Spleen (tissue), 11 donors: ENCODE data around the gene WNT16. TPM values are rescaled to one million over a fixed set of nuclear protein-coding genes. Genes with fewer than 3 reads are reported as not detected.

Source experiments
- DNase-seq: peaks from one replicate; pipeline ENCODE4 v3.0.0-alpha.2; 2020
- H3K27ac ChIP-seq, 8 donors: fragments of 200-600 bp; sonication (generic) in 7 of 8; 1 replicate in 4 of 8; 2 replicates in 4 of 8; pipeline versions ENCODE4 v1.5.0 to v1.8.0; 2016 to 2021; ENCODE audit warnings: inconsistent platforms in 4 of 8, mild to moderate bottlenecking in 4 of 8, moderate library complexity in 1 of 8
- H3K27me3 ChIP-seq, 7 donors: fragments of 200-600 bp; sonication (generic) in 6 of 7; replicated peaks in 1 of 7; 1 replicate in 4 of 7; 2 replicates in 3 of 7; pipeline versions ENCODE4 v1.5.0 to v1.8.0; 2016 to 2021; ENCODE audit warnings: inconsistent platforms in 3 of 7, mild to moderate bottlenecking in 1 of 7
- H3K36me3 ChIP-seq, 6 donors: fragments of 200-600 bp; sonication (generic) in 5 of 6; 1 replicate in 4 of 6; 2 replicates in 2 of 6; pipeline versions ENCODE4 v1.5.0 to v1.8.0; 2016 to 2021; ENCODE audit warnings: inconsistent platforms in 2 of 6
- H3K4me1 ChIP-seq, 6 donors: fragments of 200-600 bp; sonication (generic) in 5 of 6; 1 replicate in 3 of 6; 2 replicates in 3 of 6; pipeline versions ENCODE4 v1.5.0 to v1.8.0; 2016 to 2021; ENCODE audit warnings: inconsistent platforms in 3 of 6
- H3K4me3 ChIP-seq, 8 donors: fragments of 200-600 bp; sonication (generic) in 7 of 8; 1 replicate in 4 of 8; 2 replicates in 4 of 8; pipeline versions ENCODE4 v1.5.0 to v1.8.0; 2016 to 2021; ENCODE audit warnings: inconsistent platforms in 4 of 8, mild to moderate bottlenecking in 4 of 8, moderate library complexity in 2 of 8
- H3K9me3 ChIP-seq, 8 donors: fragments of 200-600 bp; sonication (generic) in 7 of 8; 1 replicate in 4 of 8; 2 replicates in 4 of 8; pipeline versions ENCODE4 v1.5.0 to v1.8.0; 2016 to 2021; ENCODE audit warnings: inconsistent platforms in 4 of 8
- CTCF ChIP-seq, 11 experiments: fragments of 200-600 bp in 7 of 11; fragments of 450-650 bp in 4 of 11; sonication (generic) in 4 of 11; IDR thresholded peaks in 8 of 11; conservative IDR thresholded peaks in 3 of 11; 1 replicate in 7 of 11; 2 replicates in 4 of 11; pipeline versions ENCODE4 v1.4.0 to v1.8.0; 2016 to 2021; ENCODE audit warnings: antibody characterized with exemption in 11 of 11, inconsistent platforms in 4 of 11, mild to moderate bottlenecking in 1 of 11
- POLR2A ChIP-seq, 3 donors: fragments of 450-650 bp; IDR thresholded peaks; one replicate each; pipeline ENCODE4 v1.5.1; 2017; ENCODE audit warnings: antibody characterized with exemption in 3 of 3, mild to moderate bottlenecking in 1 of 3
- POLR2AphosphoS5 ChIP-seq, 3 donors: sonication (generic); formaldehyde crosslinking; IDR thresholded peaks; one replicate each; pipeline ENCODE4 v1.5.1; 2017; ENCODE audit warnings: antibody characterized with exemption in 3 of 3
- WGBS, 5 donors: extraction: QIAGEN DNeasy Blood & Tissue Kit in 3 of 5; methylation state at CpG; one replicate each; pipeline versions ENCODE4 v1.1.5 to v1.1.7; 2013 to 2018; 5-methylcytosine and 5-hydroxymethylcytosine counted together
- intact Hi-C: fragments of 100-400 bp; cut with DNase I; formaldehyde crosslinking; loops from one replicate; pipeline ENCODE4 v1.15.0; 2023; ENCODE audit warnings: low total_unique reads
- polyA plus RNA-seq, 3 donors: library from polyadenylated mRNA; stranded (reverse); fragments of 200-250 nt; gene quantifications; one replicate each; pipeline ENCODE4 v1.2.1, GENCODE V29; 2013
- total RNA-seq, 7 donors: library from RNA; depleted of rRNA in 3 of 7; stranded (reverse); fragments of >200 nt in 3 of 7; fragmentation: NEBNext Ultra II Directional in 4 of 7; extraction: Animal tissue kit (Norgen Biotek cat#: 25700) in 4 of 7; gene quantifications; one replicate each; pipeline versions ENCODE4 v1.1.0 to v1.2.1, GENCODE V29; 2016 to 2021
- donor health status: healthy with polysubstance abuse.
- donor health status: DM: no; HTN: no; CAD: no; lungs with moderate emphysema.
- donor health status: DM: no; HTN: no; CAD: no.
- donor health status: Bipolar disorder and iron deficiency.
- donor health status: healthy.
- donor health status: DM: no; HTN: no; CAD: no.
- donor health status: DM: yes; HTN: yes; CAD: no.

The WNT16 gene
- total and polyA plus RNA-seq, 10 donors: 0.33 to 3.2 (median 0.95) TPM

GRCh38 chr7:121302214-121302745 lies 26.5 kb upstream of the WNT16 start:
- 72 to 87% (median 78%) methylated on average over 8 of the region's 8 CpGs for WGBS, 5 donors

GRCh38 chr7:121303422-121304101 lies 25.2 kb upstream of the WNT16 start:
- H3K4me3 ChIP-seq: no peak overlapping the region
- TF ChIP-seq POLR2AphosphoS5 (IDR thresholded peaks at IDR 0.05): no peak
- 90 to 93% (median 92%) methylated on average over 6 of the region's 6 CpGs for WGBS, 5 donors
- no peaks in the 10 kb centered on the region for H3K36me3 ChIP-seq
- intact Hi-C loops: no loop called here
- H3K27ac ChIP-seq: no peak overlapping the region
- H3K4me1 ChIP-seq: no peaks in the 10 kb centered on the region
- DNase-seq: no peak
- H3K9me3 ChIP-seq: no peaks in the 10 kb centered on the region
- H3K27me3 ChIP-seq: no peaks in the 10 kb centered on the region

More at GRCh38 chr7:121302214-121302745, 26.5 kb upstream of the WNT16 start:
- H3K27me3 ChIP-seq: no peaks in the 10 kb centered on the region
- no peak for TF ChIP-seq POLR2AphosphoS5 (IDR thresholded peaks at IDR 0.05)
- no peak for TF ChIP-seq POLR2A (IDR thresholded peaks at IDR 0.05)
- no peaks in the 10 kb centered on the region for H3K9me3 ChIP-seq
- H3K4me1 ChIP-seq: no peaks in the 10 kb centered on the region
- no peak overlapping the region for H3K4me3 ChIP-seq
- DNase-seq: no peak
- intact Hi-C loops: no loop called here
- H3K27ac ChIP-seq: peak overlapping the region in 4 of 8 donors; percentile 29 to 68 (median 52)
- H3K36me3 ChIP-seq: no peaks in the 10 kb centered on the region

GRCh38 chr7:121304102-121304658 lies 24.6 kb upstream of the WNT16 start:
- no peak for DNase-seq
- no peak overlapping the region for H3K4me3 ChIP-seq
- no peaks in the 10 kb centered on the region for H3K27me3 ChIP-seq
- H3K27ac ChIP-seq: no peak overlapping the region
- no peaks in the 10 kb centered on the region for H3K36me3 ChIP-seq
- H3K9me3 ChIP-seq: no peaks in the 10 kb centered on the region
- WGBS, 5 donors: 96 to 97% (median 97%) methylated on average over 1 of the region's 1 CpG
- intact Hi-C loops: no loop called here
- no peak for TF ChIP-seq POLR2A (IDR thresholded peaks at IDR 0.05)
- no peak for TF ChIP-seq POLR2AphosphoS5 (IDR thresholded peaks at IDR 0.05)
- TF ChIP-seq CTCF (IDR thresholded peaks at IDR 0.05 in 8 of 11, conservative IDR thresholded peaks at IDR 0.05 in 3 of 11): no peak
- no peaks in the 10 kb centered on the region for H3K4me1 ChIP-seq

- Histone ChIP-seq H3K27me3 (no peaks in the 10 kb centered on the region), H3K4me1 (no peaks in the 10 kb centered on the region), H3K9me3 (peaks cover 0 to 3% (median 0%) of the 10 kb centered on the region in 8 donors), H3K27ac (no peak overlapping the region), H3K36me3 (no peaks in the 10 kb centered on the region), H3K4me3 (no peak overlapping the region)
- intact Hi-C loops: no loop called here
- 76 to 86% (median 80%) methylated on average over 3 of the region's 3 CpGs for WGBS, 5 donors
- DNase-seq: no peak
- no peak for TF ChIP-seq CTCF (IDR thresholded peaks at IDR 0.05 in 8 of 11, conservative IDR thresholded peaks at IDR 0.05 in 3 of 11)
Measured at GRCh38 chr7:121305109-121305508, 23.7 kb upstream of the WNT16 start.

- H3K27ac ChIP-seq: no peak overlapping the region
- WGBS, 5 donors: 48 to 56% (median 53%) methylated on average over 3 of the region's 3 CpGs
- DNase-seq: no peak
- TF ChIP-seq CTCF (IDR thresholded peaks at IDR 0.05 in 8 of 11, conservative IDR thresholded peaks at IDR 0.05 in 3 of 11): no peak
- no peak for TF ChIP-seq POLR2A (IDR thresholded peaks at IDR 0.05)
- TF ChIP-seq POLR2AphosphoS5 (IDR thresholded peaks at IDR 0.05): no peak
- H3K4me1 ChIP-seq: no peaks in the 10 kb centered on the region
- H3K4me3 ChIP-seq: no peak overlapping the region
- H3K36me3 ChIP-seq: no peaks in the 10 kb centered on the region
- H3K27me3 ChIP-seq: no peaks in the 10 kb centered on the region
- H3K9me3 ChIP-seq: peaks cover 0 to 13% (median 0%) of the 10 kb centered on the region in 8 donors
- intact Hi-C loops: no loop called here
Measured at GRCh38 chr7:121306565-121306964, 22.2 kb upstream of the WNT16 start.
